Hematopoietic multipotent progenitor cell treated with erythropoietin and hydrocortisone succinate and interleukin-3 and kit ligand, for 15 days (in vitro differentiated cells): Measurements from ENCODE around the gene ANKRD11.
A peak's percentile ranks its signal among the peaks of the same experiment; 100 is the strongest.

Experiments
- DNase-seq: peaks from one replicate; pipeline ENCODE4 v3.0.0-alpha.2; 2015; ENCODE audit warnings: low spot score

The ANKRD11 gene

DNA sequence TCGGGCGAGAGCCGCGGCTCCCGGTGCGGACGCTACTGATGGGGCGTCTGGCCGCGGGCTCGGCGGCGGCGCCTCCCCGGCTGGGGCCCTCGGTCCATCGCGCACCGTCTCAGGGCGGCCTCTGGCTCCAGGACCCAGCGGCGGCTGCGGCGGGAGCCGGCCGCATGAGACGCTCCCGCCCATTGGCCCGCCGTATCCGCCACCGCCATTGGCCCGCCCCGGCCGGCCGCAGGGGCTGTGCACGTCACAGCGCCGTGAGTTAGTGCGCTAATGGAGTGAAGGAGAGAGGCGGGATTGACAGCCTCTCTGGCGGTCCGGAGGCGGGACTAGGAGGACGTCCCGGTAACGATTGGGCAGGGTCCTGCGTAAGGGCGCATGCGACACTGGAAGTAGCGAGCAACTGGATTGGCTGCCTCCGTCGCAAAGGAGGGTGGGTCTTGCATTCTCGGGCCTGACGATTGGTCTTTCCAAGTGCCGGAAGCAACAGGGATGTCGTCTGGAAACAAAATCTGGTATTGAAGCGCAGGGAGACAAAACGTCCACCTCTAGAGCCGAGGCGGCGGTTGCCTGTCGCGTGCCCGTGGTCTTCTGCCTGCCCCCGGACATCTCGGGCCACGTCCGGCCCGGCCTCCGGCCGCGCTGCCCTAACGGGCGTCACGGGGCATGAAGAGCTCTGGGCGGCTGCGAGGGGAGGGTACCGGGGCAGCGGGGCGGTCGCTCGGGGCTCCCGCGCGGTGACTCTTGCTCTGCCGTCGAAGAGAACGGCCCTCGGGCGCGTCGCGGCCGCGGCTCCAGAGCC is at the start of gene ANKRD11:
Gene ANKRD11, minus strand, starts transcription at position 123 of the 799 bp plus-strand sequence. CDS start 173,542 bp downstream, outside the sequence.
- DNase-seq, result peak; percentile 100

DNA sequence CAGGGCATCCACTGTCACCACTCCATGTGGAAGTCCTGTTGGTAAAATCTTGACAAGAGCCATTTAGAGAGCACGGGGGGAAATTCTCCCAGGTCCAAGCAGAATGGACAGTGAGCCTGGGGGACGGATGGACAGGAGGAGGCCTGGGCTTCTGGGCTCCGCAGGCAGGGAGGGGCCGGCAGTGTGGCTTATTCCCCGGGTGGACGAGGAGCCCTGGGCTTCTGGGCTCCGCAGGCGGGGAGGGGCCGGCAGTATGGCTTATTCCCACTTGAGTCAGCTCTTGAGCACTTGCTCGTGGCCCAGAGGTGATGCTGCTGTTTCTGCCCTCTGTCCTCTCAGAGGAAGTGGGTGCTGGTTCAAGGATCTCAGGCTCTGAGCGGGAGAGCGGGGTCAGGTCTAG is 47.9 kb upstream of the ANKRD11 start:
- no peak for DNase-seq

DNA sequence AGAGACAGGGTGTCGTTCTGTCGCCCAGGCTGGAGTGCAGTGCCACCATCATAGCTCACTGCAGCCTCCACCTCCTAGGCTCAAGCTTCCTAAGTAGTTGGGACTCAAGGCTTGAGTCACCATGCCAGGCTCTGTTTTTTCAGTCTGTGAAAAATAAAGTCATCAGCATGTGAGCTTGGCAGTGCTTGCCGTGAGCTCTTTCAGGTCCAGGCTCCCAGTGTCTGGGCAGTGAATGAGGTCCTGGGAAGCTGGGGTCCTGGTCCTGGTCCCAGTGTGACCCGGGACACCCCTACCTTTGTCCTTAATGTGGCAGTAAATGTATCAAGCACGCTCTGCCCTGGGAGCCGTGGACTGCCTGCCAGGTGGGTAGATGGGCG is 47.2 kb upstream of the ANKRD11 start:
- DNase-seq, result no peak

DNA sequence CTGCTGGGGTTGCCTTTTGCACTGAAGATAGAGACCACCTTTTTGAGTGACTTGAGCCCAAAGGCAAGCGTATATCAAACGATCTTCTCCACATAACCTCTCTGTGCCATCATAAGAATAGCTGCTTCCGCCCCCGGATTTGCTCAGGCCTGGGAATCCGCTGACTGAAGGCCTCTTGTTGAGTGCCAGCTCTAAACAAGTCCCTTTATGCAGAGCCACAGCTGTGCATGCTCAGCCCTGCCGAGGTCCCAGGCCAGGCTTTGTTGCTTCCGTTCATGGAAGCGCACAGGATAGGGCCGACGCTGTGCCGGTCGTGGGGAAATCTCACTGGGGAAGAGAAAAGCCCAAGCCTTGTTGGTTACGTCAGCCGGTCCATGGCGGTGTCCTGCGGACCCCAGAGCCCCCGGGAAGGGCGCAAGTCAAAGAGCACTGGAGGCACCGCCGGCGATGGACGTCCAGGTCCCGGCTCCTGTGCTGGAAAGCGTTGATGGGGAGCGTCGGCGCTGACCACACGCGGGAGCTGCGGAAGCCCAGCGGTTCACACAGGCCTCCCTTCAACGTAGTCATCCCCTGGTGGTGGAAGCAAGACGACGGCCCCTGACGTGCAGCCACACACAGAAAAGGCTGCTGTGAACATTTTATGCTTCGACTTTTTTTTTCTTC is 46.7 kb upstream of the ANKRD11 start:
- no peak for DNase-seq

DNA sequence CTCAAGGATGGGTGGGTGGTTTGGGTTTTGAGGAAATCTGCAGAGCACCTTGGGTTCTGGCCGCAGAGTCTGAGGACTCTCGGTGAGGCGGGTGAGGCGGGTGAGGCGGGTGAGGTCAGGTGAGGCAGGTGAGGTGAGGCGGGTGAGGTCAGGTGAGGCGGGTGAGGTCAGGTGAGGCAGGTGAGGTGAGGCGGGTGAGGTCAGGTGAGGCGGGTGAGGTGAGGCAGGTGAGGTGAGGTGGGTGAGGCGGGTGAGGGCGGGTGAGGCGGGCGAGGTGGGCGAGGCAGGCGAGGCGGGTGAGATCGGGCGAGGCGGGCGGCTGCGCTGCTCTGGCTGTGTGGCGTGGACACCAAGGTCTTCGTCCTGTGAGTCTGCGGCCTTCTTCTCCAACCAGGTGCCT is 46.0 kb upstream of the ANKRD11 start:
- no peak for DNase-seq

DNA sequence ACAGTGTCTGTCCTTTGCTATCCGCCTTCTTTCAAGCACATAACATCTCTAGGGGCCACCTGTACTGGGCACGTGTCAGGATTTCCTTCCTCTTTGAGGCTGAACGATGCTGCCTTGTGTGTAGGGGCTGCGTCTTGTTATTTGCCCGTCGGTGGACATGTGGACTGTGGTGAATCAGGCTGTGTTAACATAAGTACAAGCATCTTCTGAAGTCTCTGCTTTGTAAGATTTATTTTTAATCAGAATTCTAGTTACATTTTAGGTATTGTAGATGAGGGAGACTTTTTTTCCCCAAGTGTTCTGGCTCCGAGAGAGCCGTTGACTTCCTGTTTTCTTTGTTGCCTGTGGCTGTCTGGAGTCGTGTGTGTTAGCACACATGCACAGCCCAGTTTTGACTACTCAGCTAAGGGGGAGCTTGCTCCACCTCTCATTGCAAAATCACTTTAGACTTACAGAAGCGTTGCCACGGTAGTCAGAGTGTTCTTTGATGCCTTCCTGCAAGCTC is 43.9 kb upstream of the ANKRD11 start:
- DNase-seq, result no peak

DNA sequence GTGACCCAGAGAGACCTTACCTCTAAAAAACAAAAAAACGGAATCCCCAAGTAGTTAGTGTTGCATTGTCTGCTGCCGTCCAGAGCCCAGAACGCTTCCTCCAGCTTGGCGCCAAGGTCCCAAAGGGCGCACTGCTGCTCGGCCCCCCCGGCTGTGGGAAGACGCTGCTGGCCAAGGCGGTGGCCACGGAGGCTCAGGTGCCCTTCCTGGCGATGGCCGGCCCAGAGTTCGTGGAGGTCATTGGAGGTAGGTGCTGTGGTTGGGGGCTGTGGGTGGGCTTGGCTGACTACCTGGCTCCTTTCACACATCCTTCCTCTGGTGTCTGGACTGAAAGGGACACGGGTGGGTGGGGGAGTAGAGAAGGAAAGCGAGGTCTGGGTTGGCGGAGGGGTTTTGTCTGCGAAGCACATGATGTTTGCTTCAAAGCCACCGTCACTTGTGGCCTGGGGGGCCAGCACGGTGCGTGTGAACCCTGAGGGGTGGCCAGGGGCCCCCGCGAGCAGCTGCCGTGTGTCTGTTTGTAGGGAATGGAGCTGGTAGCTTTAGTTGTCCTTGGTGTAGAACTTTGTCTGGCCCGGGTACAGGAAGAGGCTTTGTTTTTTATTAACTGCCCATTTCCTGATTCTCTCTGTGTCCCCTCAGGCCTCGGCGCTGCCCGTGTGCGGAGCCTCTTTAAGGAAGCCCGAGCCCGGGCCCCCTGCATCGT is 41.6 kb upstream of the ANKRD11 start:
- no peak for DNase-seq

DNA sequence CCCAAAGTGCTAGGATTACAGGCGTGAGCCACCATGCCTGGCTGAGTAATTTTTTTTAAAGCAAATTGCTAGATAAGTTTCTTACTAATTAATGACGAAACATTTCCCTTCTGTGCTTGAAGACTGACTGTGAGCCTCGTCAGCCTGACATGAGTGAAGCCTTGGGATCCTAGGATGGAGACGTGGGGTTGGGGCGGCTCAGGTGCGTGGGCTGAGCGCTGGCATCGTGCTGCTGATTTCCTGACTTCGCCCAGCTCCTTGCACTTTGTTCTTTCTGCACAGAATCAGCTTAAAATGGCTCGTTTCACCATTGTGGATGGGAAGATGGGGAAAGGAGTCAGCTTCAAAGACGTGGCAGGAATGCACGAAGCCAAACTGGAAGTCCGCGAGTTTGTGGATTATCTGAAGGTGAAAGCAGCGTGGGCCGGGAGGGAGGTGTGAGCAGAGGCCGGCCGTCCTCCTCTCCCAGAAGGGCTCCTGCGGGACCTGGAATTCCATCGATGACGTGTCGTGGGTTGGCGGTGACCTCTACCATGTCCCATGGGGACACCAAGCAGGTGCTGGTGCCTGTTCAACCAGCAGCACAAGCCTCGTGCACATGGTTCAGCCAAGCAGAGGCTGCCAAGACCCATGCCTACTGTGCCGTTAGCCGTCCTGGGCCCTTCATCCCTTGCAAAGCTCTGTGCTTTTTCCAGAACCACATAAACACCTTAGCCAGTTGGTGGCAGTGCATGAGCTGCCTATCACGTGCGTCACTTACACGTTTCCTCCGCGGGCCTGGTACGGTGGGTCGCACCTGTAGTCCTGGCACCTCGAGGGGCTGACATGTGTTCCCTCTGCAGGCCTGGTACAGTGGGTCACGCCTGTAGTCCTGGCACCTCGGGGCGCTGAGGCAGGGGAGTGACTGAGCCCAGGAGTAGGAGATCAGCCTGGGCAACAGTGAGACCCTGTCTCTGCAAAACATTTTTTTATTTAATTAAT is 40.3 kb upstream of the ANKRD11 start:
- DNase-seq, result no peak

DNA sequence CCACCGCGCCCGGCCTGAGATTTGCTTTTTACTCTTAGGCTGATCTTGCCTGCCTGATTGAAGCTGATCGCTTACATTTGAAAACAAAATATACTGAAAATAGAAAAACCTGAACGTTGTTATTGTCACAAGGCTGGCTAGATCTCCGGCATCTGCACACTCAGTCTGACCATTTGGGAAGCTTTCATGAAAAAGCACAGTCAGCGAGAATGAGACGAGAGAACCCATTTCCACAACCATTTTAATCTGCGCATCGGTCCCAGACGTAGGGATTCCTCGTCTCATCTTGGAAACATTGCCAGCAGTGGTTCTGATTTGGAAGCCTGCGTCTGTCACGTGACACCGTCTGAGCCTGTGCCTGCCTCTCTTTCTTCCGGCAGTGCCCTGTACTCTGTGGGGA is 38.7 kb upstream of the ANKRD11 start:
- DNase-seq, result no peak

DNA sequence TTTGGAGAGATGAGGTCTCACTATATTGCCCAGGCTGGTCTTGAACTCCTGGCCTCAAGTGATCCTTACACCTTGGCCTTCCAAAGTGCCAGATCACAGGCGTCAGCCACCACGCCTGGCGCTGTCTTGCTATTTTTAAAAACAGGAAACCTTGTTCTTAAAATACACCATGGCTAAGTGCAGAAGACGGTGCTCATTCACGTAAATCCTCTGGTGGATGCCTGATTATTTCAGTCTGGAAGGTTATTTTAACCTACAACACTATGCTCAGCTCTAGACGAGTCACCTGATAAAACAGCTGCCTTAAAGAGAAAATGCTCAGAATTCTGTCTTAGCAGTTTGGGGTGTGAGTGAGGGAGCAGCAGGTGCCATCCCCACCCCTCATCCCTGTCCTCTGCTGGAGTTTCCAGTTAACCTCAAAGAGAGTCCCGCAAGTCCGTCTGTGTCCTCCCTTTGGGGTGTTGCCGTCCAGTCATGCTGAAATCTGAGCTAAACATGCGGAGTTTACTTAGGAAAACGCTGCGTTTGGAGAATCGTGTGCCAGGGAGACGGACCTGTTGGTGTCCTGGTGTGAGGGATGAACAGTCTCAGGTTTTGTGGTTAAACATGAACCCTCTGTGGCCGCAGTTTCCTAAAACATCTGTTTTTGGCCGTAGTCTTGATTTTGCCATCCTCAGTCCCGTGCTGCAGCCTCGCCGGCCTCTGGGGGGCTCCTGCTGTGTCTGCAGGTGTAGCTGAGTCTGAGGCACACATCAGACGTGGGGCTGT is 35.0 kb upstream of the ANKRD11 start:
- no peak for DNase-seq

DNA sequence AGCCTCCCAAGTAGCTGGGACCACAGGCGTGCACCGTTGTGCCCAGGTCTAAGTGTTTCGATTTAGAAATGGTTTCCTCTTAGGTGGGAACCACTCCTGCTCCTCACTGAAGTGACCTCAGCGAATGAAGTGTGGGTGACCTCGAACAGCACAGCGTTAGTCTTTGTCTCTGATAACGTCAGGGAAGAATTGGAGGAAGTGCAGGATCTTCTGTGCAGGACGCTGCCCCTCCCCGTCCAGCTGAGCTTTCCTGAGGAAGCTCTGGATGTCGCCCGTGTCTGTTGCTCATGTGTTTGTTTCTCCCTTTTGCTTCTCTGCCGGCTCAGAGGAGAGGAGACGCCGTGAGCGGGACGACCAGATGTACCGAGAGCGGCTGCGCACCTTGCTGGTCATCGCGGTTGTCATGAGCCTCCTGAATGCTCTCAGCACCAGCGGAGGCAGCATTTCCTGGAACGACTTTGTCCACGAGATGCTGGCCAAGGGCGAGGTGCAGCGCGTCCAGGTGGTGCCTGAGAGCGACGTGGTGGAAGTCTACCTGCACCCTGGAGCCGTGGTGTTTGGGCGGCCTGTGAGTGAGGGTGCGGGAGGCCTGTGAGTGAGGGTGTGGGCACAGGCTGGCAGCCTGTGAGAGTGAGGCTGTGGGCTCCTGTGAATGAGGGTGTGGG is 33.5 kb upstream of the ANKRD11 start:
- DNase-seq, result no peak

DNA sequence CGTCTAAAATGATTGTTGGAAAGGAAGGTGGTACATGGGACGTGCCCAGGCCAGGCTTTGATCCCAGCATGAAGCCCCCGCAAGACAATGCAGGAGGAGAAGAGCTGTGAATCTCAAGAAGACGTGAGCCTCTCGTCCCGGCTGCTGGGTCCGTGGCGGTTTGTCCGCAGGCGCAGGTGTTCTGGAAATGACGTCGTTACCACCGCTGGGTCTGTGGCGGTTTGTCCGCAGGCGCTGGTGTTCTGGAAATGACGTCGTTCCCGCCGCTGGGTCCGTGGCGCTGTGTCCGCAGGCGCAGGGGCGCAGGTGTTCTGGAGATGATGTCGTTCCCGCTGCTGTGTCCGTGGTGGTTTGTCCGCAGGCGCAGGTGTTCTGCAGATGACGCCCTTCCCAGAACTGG is 31.9 kb upstream of the ANKRD11 start:
- DNase-seq, result no peak

DNA sequence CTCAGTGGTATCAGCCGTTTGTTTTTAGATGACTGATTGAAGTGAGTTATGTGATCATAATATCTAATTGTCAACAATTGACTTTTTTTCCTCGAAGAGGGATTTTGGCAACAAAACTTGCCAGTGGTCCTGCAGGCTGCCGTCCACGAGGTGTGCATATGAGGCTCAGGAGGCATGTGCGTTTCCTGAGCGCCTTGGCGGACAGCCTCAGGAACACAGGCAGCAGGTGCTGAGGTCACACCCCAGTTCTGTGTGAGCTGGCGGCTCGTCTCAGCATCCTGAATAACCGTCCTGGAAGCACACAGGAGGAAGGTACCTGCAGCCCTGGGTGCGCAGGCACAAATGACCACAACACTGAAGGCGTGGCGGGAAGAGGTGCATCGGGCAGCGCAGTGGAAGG is 29.5 kb upstream of the ANKRD11 start:
- no peak for DNase-seq

DNA sequence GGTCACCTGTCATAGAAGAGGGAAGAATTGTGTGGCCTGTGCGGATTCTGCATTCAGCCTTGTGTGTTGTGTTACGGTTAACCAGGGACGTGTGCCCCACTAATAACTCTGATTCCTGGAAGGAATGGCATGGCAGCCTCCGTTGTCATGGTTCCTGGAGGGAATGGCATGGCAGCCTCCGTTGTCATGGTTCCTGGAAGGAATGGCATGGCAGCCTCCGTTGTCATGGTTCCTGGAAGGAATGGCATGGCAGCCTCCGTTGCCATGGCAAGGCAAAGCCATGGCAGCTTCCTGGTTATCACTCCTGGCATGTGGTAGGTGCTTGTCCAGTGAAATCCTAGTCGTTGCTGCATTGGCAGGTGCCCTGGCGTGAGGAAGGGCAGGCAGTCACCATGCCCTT is 26.8 kb upstream of the ANKRD11 start:
- DNase-seq, result no peak

DNA sequence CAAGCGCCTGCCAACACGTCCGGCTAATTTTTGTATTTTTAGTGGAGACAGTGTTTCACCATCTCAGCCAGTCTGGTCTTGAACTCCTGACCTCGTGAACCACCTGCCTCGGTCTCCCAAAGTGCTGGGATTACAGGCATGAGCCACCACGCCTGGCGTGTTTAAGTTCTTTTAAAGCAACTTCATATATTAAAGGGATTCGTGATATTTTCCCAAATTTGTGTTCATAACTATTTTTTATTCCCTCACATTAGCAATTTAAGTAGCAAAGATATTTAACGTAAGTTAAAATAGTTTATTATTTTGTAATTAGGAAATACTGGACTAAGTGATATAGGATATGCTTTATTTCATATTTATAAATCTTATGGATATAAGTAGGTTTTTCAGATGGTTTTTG is 22.1 kb upstream of the ANKRD11 start:
- DNase-seq, result no peak

DNA sequence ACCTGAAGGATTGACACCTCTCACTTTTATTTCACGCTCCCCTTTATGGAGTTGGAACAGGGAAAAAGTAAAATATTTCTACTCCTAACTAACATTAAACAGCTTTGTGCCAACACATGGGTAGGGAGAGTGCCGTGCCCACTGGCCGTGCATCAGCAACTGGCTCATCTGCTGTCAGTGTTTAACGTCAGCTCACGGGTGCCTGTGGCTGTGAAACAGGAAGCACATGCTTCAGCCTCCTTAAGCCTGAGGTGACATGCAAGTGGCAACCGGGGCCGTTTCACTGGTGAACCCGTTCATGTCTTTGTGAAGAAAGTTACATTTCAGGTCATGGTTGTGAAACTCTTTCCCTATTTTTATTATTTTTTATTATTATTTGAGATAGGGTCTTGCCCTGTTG is 21.0 kb upstream of the ANKRD11 start:
- DNase-seq, result no peak

DNA sequence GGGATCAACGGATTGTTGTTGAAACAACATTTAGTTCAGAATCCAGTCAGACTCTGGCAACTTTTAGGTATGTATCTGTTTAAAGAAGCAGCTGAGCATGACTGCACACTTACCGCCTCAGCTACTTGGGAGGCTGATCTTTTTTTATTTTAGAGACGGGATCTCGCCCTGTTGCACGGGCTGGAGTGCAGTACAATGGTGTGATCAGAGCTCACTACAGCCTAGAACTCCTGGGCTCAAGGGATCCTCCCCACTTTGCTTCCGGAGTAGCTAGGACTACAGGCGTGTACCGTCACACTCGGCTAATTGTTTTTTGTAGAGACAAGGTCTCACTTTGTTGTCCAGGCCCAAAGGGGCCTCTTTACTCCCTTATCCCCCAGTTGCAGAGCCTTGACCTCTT is 20.2 kb upstream of the ANKRD11 start:
- DNase-seq, result no peak

DNA sequence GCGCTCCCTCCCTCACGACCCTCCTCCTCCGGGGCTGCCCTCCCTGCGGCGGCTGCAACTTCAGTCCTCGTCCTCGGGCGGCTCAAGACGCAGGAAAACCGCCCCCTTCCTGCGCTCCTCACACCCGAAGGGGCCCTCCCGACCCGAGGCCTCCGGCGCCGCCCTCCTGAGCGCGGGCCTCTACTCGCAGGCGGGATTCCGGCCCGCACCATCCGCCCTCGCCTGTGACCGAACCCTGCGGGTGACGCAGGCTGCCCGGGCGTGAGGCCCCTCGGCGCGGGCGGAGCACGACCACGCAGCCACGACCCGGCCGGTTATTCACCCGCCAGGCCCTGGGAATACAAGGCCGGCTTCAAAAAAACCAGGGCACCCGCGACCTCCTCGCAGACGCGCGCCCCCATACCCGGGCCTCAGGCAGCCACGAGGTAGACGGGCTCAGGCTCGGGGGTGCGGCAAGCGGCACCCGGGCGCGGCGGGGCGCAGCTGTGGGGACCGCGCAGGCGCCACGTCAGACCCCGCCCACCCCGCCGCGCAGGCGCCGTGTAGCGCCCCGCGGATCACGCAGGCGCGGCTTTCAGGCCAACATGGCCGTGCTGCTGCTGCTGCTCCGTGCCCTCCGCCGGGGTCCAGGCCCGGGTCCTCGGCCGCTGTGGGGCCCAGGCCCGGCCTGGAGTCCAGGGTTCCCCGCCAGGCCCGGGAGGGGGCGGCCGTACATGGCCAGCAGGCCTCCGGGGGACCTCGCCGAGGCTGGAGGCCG is 17.7 kb upstream of the ANKRD11 start, which contains the start of gene SPG7:
Gene SPG7, plus strand, starts transcription at position 570 of the 757 bp plus-strand sequence. Its CDS starts 15 bp downstream, at position 585.
- DNase-seq, result peak; percentile 91

DNA sequence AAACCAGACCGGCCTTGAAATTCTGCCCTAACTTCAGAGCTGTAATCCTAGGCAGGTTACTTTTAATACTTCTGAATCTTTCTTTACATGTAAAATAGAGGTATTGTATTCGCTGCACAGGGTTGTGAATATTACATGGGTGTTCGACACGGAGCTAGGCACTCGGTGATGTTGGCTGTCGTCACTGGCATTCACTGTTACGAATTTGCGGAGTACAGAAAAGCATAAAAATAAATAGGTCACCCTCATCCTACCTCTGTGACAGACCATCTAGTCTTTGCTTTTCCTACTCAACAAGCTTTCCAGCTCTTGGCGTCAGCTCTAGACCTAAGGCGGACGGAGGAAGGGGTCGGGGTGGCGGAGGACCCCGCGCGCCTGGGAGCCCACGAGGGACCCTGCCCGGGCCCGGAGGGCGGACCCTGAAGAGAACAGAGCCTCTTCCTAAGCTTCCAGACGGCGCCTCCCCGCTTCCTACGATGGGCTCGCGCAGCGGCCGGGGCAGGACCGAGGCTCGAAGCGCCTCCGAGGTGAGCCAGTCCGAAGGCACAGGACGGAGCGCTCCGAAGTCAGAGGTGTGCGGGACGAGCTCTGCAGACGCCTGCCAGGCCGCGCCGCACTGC is 17.0 kb upstream of the ANKRD11 start:
- DNase-seq, result no peak
